Choroid plexus epithelial cell (primary cell): ENCODE results near the gene TRIP12.

Experiments used
- DNase-seq: peaks from one replicate; pipeline ENCODE4 v3.0.0-alpha.2; 2010; ENCODE audit warnings: low read depth
- H3K4me3 ChIP-seq: 2 replicates; pipeline ENCODE4 v1.5.1; 2011; ENCODE audit warnings: low read depth, mild to moderate bottlenecking, control low read depth, low read length, moderate library complexity
- CTCF ChIP-seq: conservative IDR thresholded peaks from 2 replicates; pipeline ENCODE4 v1.5.1; 2011; ENCODE audit warnings: low read depth, mild to moderate bottlenecking, control low read depth, inconsistent platforms, low read length, moderate library complexity

Gene TRIP12

GRCh38 chr2:229888031-229888430, 33.8 kb downstream of the TRIP12 start:
- DNase-seq = no peak
- TF ChIP-seq CTCF = no peak

GRCh38 chr2:229887441-229887840, 34.4 kb downstream of the TRIP12 start:
- no peak for TF ChIP-seq CTCF
- DNase-seq = no peak
- no peak overlapping the region for H3K4me3 ChIP-seq

More at GRCh38 chr2:229888031-229888430, 33.8 kb downstream of the TRIP12 start:
- no peak overlapping the region for H3K4me3 ChIP-seq

GRCh38 chr2:229884775-229885699, 36.8 kb downstream of the TRIP12 start:
- no peak for TF ChIP-seq CTCF
- no peak overlapping the region for H3K4me3 ChIP-seq
- DNase-seq = no peak

- DNase-seq = no peak
Observed at GRCh38 chr2:229882583-229882982, 39.2 kb downstream of the TRIP12 start.

GRCh38 chr2:229880892-229881586, 40.8 kb downstream of the TRIP12 start:
- DNase-seq = no peak

More at GRCh38 chr2:229882583-229882982, 39.2 kb downstream of the TRIP12 start:
- H3K4me3 ChIP-seq = no peak overlapping the region
- no peak for TF ChIP-seq CTCF

More at GRCh38 chr2:229880892-229881586, 40.8 kb downstream of the TRIP12 start:
- no peak for TF ChIP-seq CTCF
- no peak overlapping the region for H3K4me3 ChIP-seq
